ENCODE results near the gene AMACR.
A peak's percentile ranks its signal among the peaks of the same experiment; 100 is the strongest.

AMACR gene

DNA sequence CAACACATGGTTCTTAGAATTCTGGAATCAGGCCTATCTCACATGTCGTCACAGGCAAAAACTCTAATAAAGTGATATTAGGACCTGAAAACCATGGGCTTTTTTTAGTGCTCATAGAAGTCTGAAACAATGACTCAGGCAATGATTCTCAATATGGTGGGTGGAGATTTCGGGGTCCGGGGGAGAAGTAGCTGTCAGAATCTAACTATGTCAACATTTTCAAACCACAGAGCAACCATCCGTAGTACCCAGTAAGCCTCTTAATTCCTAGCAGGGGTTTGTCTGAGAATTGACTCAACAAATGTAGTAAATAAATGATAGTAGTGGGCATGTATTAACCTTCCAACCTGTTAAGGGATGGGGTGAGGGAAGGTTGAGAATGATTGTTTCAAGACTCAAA is 2.6 kb downstream of the AMACR start:
- DNase-seq = no peak

DNA sequence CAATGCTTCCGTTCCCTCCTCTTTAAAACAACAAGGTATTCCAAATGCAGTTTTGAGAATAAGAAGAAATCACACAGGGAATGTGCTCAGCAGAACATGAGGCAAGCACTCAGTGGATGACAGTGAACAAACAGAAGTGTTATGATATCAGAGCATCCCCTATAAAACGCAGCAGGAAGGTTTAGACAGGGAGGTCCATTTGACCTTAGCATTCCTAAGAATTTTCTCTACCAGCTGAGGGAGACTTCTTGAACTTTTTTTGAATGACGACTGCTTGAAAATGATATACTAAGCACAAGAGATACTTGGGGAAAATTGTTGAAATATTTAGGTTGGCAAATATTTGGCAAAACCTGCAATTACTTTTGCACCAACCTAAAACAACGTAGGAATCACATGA is 3.9 kb downstream of the AMACR start:
- no peak for DNase-seq

DNA sequence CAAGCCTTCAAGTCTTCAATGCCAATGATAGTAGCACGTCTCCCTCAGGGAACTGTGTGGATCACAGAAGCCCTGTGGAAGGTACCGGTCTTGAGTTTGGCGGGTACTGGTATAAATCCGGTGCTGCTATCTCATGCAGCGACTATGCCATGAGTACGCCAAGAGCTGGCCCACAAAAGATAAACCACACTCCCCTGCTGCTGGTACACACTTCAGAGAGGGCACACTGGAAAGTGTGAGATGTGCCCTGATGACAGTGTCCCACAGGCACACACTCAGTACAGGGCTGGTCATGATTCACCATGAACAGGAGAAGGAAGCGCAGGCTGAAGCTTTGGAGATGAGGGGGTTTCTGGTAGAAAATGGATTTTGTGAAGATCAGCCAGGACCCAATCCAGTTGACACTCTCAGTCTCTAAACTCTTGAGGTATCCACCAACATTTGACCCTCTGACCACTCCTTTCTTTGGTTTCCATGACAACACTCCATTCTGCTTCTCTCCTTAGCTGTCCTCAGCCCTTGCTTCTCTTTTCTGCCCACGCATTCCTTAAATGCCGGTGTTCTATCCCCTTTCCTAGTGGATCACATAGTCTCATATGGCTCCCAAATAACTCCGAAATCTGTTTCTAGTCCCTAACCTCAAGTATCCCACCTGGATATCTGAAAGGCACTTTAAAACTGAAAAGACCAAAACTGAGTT is 5.1 kb downstream of the AMACR start:
- no peak for DNase-seq

DNA sequence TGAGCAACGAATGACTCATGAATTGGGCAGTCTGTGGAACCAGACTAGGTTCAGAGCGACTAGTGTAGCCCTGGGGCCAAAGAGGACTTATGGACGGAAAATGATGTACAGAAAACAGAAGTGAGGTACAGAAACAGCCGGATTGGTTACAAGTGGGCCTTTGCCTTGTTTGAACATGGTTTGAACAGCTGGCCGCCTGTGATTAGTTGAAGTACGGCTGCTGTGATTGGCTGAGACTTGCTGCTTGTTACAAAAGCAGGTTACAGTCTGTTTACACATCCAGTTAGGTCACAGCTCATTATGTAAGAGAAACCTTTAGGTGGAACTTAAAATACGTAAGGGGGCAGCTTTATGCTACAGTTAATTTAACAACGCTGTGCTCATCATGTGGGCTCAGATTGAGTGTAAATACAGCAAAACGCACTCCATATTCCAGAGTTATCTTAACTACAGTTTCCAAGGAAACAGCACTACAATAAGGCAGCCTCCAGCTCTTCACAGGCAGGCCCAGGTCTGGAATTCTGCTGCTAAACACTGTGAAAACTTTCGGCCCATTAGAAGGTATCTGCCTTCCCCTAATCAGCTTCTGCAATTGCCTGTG is 6.5 kb downstream of the AMACR start:
- DNase-seq = peak; percentile 7

DNA sequence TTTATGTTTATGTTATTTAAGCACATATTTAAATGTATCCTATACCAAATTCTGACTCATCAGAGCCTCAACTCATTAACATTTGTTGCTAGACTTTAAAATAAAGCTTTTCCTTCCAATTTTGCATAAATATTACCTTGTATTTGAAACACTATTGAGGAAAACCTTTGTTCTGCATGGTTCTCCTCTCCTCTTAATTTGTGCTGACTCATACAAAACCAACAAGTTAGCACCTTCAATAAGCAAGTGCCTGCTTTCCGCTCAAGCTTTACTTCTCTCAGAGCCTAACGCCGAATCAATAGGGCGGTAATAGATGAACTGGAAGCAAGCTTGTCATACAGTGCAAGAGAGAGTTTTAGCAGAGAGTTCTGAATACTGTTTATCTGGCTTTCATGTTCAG is 7.9 kb downstream of the AMACR start:
- DNase-seq = no peak

- no peak for DNase-seq
These were observed 10.4 kb downstream of the AMACR start for GRCh38 chr5:33997331-33997983.

DNA sequence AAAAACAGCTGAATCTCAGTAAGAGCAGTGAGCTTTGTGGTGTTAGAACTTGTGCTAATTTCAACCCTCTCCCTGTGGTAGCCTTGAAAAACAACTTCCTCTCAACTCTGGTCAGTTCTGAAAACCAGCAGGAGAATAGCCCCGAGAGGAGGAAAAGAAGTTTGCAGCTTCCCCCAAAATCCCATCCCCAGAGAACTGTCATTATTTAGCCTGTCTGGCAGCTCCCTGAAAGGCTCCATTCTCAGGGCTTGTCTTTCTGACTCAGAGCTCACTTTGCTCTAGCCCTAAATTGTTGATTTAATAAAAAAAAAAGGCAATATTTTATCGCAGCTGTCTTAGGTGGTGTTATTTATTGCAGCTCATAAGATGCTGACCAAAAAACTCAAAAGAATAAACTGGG is 12.0 kb downstream of the AMACR start:
- DNase-seq = no peak

DNA sequence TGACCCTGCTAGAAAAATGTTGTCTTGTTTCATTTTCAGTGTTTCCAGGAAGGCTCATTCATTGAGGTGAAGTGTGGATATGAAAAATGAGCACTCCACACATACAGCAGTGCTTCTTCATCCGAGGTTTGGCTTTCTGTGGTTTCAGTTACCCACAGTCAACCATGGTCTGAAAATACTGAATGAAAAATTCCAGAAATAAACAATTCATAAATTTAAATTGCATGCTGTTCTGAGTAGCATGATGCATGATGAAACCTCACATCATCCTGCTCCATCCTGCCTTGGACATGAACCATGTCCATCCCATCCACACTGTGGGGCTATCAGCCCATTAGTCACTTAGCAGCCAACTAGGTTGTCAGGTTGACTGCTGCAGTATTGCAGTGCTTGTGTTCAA is 13.0 kb downstream of the AMACR start:
- no peak for DNase-seq

GRCh38 chr5:33992864-33993263 is 15.0 kb downstream of the AMACR start:
- DNase-seq = no peak

GRCh38 chr5:33985447-33985846 is 22.4 kb downstream of the AMACR start:
- DNase-seq = no peak

- no peak for DNase-seq
These were observed 23.2 kb downstream of the AMACR start, which contains the start of gene SLC45A2 for GRCh38 chr5:33984671-33985124. Gene SLC45A2 (minus strand): TSS chr5:33984693. CDS start chr5:33984583, 110 bp downstream.

DNA sequence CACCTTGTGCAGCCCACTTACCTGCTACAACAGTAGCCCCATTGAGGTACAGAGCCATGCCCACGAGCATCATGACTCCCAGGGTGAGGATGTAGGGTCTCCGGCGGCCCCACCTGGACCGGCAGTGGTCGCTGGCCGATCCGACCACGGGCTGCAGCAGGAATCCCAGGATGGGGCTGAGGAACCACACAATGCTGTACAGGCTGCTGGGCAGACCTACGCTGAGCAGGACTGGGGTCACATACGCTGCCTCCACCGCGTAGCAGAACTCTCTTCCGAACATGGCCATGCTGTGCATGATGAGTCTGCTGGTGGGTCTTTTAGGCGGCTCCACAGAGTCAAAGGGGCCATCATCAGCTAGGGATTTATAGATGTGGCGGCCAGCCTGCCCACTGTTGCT is 23.7 kb downstream of the AMACR start:
- no peak for DNase-seq

GRCh38 chr5:33981408-33982162 is 26.3 kb downstream of the AMACR start:
- peak; percentile 22 for DNase-seq

- DNase-seq = no peak
These were observed 27.8 kb downstream of the AMACR start for GRCh38 chr5:33980030-33980429.

DNA sequence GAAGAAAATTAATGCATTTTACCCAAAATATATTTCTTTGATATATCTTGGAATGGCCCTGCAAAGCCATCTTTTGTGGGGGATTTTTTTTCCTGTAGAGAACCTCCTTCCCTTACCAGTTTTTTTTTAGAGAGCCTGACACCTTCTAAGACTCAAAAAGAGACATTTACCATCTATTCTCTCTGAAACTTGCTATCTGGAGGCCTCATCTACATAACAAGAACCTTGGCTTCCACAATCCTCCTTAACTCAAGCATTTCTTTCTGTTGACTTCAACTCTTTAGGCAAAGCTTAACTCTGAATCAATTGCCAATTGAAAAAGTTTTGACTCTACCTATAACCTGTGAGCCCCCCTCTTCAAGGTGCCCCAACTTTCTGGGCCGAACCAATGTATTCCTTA is 29.5 kb downstream of the AMACR start:
- DNase-seq = no peak

DNA sequence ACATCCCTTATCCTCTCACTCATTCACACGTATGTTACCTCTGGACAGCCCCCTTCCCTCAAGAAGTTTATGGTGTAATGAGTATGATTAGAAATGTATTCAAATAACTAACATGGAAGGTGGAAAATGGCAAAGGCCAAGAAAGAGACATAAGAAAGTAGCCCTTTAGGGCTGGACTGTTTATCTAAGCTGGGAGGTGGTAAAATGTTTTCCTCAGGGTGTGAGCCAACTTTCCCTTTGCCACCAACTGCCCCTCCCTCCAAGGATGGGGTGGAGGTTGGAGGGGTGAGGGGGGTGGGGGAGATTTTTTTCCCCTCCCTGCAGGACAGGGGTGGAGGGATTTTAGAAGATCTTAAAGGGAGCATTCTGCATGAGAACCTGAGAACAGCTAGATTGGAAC is 31.5 kb downstream of the AMACR start:
- DNase-seq = no peak

DNA sequence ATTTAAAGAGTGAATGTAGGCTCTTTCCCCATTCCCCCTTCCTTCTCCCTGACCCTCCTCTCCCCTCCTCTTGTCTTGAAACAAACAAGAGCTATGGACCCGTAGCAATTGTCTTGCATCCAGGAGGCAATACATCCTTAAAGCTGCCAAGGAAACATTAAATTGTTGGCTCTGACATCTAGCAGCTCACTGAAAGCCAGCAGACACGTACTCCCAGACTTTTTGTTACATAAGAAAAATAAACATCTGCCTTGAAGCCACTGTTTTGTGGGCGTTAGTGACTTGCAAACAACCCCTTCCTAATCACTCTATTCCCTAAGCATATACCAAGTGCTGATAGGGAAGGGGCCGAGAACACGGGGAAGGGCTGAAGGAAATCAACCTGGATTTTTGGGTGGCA is 32.0 kb downstream of the AMACR start:
- no peak for DNase-seq

DNA sequence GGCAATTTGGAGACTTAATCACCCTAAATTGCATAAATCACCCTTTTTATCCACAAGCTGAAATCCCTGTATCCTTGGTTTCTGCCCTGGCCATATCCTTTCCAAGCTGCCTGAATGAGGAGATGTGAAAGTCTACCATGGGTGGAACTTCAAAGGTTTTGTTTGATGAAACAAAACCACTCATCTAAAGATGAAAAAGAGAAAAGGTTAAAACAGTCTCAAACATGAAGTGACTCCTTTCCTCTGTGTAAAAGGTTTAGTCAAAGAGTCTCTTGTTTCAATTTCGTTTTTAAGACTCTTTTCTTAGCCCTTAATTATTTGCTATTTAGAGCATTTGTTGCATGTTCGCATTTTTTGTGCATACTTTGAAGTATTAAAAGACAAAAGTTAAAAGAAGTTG is 34.6 kb downstream of the AMACR start:
- DNase-seq = no peak

GRCh38 chr5:33969572-33970452 is 38.0 kb downstream of the AMACR start:
- DNase-seq = no peak

- no peak for DNase-seq
These were observed 39.4 kb downstream of the AMACR start for GRCh38 chr5:33968211-33969005.

DNA sequence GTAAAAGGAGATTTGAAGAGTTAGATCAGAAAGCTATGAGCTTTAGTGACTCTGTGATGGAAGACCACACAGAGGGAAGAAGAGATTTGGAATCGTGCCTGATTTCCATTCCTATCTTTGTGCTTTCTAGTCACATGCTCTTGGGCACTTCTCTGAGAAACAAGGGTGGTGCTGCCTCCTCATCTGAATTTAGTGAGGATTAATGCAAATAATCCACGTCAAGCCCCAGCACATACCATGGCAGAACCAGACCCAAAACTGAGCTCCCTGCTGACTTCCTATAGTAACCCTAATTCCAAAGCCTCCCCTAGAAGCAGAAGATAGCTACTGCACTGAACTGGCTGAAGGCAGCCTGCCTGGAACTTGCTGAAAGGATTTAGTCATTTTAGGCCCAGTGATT is 41.0 kb downstream of the AMACR start:
- DNase-seq = no peak

Measured in DMS79 treated with DMSO at 0.1 percent for 48 hours (cell line).